ENCODE results near the gene CDK5R2.

Gene CDK5R2

DNA sequence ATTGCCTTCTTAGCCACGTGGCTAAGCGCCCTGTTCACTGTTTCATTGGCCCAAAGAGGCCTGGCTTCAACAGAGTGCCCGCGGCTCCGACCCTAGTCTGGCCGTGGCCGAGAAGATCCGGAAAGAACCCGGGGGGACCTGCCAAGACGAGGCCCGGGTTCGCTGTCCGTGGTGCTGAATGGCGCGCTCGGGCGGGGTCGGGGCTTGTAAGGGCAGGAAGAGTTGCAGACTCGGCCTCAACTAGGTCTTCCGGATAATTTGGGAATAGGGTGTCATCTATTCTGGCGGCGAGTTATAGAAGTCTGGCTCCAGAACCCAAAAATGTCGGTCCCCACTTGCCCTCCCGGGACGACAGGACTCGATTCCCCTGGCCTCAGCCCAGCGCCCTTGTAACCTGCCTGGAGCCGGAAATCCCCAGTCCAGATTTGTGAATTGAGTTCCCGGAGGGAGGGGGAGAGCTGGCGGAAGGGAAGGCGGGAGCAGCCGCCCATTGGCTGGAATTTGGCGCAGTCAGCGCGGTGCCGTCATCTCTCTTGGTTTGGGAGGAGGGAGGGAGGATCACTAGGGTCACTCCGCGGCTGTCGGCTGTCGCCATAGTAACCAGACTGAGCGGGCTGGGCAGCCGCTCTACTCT, 3.5 kb downstream of the CDK5R2 start:
- peak; percentile 26 to 46 for DNase-seq

DNA sequence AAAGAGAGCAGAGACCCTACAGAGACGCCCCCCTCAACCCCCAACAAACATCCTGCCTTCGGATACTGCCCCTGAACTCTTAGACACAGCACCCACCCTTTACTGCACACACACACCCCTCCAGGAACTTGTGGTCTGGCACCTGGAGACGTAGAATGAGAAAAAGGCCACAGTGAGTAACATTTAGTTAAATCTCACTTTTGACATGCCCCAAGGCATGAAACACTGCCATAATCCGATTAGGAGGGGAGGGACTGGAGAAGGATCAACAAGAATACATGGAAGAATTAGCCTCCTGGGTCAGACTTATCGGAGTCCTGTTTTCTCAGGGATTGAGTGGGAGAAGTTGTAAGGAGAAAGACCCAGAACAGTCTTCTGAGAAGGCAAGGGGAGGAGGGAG, 4.1 kb downstream of the CDK5R2 start:
- no peak for DNase-seq

DNA sequence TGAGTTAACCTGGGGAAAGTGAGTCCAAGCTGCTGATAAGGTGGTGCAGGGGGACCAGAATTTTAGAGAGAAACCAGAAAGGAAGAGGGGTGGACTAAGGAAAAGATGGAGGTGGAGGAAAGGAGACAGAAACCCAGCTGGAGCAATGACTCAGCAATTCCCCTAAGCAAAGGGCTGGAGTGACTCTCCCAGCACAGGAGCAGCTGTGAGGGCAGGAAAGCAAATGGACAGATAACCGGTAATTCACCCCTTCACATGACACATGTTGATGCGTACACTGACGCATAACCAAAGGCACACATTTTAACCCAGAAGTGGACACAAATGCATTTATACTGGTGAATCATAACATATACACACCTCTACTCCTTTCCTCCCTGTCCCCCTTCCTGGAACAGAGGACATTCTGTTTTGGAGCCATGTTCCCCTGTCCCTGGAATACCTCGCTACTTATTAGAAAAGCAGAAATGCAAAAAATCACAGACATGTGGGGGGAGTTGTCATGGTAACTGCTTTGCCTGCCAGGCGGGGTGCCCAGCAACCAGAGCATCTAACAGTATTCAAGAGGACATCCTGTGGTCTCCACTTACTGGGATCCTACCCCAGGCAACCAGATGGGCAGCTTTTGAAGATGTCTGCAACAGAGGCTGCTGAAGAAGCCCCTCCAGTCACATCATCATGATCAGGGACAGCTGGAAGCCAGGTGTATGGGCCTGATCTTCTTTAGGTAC, 4.7 kb downstream of the CDK5R2 start:
- DNase-seq, result no peak

DNA sequence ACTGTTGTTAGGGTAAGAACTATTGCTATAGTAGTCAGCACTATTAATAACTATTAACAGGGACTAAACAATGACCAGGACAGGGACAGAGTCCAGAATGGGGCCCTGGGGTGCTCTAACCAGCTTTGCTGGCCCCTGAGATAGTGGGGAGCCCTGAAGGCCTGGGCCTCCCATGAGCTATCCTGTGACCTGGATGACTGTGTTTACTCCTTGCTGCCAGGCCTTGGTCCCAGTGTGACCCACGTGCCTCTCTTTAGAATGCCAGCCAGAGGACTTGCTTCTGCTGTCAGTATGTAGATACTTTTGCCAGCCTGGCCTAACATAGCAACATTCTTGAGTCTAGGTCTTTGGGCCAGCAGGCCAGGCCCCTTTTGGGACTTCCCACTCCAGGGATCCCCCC, 11.4 kb downstream of the CDK5R2 start:
- no peak for DNase-seq

DNA sequence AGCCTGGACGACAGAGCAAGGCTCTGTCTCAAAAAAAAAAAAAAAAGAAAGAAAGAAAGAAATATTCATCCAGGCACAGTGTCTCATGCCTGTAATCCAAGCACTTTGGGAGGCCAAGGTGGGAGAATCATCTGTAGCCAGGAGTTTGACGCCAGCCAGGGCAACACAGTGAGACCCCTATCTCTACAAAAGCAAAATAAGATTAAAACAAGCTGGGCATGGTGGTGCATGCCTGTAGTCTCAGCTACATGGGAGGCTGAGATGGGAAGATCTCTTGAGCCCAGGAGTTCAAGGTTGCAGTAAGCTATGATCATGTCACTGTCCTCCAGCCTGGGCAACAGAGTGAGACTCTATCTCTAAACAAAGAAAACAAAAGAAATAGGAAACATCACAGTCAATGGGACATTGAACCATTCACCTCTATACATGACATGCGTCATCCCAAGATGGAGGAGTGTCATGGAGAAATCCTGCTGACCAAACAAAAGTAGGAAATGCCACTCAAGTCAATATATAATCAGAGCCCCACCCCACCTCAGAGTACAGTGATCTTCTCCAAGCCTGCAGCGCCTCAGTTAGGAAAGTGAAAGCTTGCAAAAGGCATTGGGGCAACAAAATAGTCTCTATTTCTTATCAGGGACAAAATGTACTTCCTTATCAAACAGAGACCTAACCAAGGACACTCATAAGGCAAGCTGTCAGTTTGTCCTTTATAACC, 15.8 kb downstream of the CDK5R2 start:
- DNase-seq, result no peak

DNA sequence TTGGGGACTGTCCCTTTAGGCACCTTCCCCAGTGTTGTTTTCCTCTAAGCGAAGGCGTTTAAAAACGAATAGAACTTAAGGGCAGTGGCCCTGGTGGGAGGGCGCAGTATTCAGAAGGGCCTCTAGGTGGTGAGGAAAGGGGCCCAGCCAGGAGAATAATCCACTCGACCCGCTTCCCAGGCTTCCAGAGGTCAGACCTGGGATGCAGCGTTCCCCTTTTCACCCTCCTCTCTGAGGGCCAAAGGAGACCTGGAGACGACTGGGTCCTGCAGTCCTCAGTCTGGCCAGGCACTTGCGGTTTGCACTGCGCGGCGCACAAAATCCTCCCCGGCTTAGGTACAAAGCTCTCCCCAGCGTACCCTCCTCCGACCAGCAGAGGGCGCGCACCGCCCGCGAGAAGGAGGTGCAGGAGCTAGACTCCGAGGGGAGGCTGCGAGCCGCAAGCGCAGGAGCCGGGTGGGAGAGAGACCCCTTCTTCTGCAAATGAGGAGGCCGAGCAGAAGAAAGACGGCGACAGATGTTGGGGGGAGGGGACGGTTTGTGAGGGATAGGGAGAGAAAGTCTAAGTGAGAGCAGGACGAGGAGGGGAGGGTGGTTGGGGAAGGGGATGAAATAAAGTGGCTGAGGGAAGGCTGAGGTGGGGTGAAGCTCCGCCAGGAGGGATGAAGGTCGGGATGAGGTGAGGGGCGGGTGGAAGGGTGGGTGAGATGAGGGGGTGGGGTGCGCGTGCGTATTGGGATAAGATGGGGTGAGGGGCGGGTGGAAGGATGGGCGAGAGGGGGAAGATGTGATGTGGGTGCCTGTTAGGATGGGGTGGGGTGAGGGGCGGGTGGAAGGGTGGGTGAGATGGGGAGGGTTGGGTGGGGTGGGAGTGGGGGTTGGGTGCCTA, 20.6 kb downstream of the CDK5R2 start:
- peak; percentile 78 to 83 for DNase-seq

DNA sequence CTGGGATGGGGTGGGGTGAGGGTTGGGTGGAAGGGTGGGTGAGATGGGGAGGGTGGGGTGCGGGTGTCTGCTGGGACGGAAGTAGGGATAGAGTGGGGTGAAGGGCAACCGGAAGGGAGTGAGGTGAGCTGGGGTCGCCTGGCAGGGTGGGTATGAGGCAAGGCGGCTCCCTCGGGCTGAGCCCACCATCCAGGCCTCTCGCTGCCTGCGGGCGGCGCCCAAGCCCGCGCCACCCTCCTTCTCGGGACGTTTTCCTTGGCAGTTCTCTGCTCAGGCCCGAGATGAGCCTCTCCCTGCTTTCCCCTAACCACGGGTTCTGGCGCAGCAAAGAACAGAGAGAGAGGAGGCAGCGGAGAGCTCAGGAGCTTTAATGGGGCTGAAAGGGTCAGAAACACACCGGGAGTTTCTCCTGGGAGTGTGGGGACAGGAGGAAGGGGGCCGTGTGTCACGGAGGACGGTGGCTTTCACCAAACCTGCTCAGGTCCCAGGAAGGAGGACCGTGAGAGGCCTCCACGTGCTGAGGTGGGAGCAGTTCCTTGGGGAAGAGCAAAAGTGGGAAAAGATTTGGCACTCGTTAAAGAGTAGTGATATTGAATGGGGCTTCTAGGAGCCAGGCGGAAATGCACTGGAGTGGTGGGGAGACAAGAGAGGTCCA, 21.4 kb downstream of the CDK5R2 start:
- peak in 1 of 2 donors; percentile 20 for DNase-seq

DNA sequence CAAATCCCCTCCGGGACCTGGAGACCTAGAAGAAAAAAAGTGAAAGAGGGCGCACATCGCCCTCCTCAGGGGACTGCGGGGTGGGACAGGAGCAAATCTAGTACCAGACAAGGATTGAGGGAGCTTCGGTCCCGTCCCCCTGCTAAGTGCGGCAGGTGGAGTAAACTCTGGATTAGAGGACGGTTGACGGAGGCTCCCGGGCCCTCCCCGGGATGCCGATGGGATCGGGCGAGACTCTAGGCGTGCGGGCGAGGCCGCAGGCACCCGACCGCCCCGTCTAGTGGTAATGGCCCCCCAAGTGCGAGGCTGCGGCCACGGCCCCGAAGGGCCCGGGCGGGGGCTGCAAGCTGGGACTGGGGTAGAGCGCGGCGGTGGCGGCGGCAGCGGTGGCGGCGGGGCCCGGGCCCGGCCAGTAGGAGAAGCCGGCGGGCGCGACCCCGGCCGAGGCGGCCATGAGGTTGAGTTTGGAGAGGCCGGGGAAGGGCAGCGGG, 22.0 kb downstream of the CDK5R2 start:
- no peak for DNase-seq

DNA sequence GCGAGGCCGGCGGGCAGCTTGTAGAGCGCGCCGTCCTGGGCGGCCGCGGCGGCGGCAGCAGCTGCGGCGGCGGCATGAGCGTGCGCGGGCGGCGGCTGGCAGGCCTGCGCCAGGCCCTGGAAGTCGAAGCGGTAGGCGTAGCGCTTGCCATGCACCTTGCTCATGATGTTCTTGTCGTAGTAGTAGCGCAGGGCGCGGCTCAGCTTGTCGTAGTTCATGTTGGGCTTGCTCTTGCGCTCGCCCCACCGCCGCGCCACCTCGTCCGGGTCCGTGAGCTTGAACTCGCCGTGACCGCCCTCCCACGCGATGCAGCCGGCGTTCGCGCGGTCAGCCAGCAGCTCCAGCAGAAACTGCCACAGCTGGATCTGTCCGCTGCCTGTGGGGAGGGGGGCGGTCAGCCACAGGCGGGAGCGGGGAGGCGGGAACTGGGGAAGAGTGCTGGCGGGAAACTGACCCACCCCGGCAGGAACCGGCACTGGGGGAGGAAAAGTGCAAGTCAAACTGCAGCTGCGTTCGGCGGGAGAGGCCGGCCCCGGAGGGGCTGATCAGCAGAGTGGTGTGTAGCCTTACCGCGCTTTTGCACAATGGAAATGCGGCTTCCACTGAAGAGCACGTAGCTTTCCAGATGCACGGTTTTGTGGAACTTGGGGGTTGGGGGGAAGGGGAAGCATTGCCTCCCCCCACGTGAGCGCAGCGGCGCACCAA, 22.6 kb downstream of the CDK5R2 start:
- DNase-seq, result no peak

DNA sequence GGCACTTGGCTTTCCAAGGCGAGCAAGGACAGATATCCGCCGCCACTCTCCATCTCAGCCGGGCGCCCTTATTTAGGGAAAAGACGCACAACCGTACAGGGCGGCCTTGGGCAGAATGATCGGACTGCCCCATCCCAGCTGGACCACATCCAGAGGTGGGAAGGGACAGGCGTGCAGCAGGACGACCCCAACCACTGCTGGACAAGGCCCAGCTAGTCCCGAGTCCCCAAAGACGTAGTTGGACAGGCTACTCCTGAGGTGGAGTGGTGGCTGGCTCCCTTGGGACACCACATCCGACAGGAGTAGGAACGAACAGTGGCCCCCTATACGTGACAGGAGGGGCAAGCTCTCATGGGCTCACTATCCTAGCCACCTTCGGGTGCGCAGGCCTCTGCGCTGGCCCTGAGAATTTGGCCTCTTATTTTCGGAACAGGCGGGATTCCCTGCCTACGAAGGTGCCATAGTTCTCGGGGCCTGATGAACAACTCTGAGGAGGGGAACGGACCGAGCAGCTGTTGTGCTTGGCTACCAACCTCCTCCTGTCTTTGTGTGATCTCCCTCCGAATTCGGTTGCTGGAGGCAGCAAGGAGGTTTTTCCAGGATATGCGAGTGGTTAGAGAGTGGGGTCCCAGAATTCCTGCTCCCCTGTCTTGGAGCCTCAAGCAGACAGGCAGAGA, 23.3 kb downstream of the CDK5R2 start:
- no peak for DNase-seq

DNA sequence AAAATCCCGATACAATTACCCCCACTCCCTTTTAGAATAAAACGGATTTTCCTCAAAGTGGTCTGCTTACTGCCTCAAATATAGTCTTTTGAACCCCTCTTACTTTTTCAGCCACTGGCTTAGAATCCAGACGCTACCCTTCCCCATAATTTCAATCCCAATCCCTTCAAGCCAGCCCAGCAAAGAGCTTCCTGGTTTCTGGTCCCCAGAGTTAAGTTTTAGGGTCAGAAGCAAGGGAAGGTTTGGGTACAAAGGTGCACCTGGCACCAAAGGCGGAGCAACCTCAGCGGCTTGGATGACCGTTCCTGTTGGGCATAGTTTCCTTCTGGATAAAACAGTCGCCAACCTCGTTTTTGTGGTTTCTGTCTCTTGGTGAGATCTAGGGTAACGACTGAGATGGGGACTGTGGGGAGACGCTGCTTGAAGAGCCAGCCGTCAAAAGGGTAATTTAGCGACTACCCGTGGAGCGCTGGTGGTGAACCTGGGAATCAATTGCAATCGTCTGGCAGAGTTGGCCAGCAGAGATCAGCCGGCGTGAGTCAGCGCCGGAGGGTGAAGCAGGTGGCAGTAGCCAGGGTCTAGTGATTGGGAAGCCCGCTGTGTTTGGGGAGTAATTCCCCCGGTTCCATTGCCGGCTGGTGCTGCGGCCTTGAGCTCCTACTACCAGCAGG, 23.9 kb downstream of the CDK5R2 start:
- no peak for DNase-seq

DNA sequence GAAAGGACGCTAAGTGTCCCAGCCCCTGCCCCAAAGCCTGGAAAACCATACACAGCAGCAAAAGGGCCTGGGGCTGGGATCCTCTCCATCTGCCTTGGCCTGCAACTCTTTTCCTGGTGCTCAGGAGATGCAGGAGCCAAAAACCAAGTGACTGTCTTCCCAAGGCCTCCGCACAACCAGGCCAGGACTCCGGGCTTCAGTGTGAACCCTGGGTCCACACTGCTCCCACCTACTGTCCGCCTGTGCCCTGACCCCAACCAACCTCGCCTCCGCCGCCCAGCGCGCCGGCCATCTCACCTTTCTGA, 24.4 kb downstream of the CDK5R2 start:
- DNase-seq, result no peak

DNA sequence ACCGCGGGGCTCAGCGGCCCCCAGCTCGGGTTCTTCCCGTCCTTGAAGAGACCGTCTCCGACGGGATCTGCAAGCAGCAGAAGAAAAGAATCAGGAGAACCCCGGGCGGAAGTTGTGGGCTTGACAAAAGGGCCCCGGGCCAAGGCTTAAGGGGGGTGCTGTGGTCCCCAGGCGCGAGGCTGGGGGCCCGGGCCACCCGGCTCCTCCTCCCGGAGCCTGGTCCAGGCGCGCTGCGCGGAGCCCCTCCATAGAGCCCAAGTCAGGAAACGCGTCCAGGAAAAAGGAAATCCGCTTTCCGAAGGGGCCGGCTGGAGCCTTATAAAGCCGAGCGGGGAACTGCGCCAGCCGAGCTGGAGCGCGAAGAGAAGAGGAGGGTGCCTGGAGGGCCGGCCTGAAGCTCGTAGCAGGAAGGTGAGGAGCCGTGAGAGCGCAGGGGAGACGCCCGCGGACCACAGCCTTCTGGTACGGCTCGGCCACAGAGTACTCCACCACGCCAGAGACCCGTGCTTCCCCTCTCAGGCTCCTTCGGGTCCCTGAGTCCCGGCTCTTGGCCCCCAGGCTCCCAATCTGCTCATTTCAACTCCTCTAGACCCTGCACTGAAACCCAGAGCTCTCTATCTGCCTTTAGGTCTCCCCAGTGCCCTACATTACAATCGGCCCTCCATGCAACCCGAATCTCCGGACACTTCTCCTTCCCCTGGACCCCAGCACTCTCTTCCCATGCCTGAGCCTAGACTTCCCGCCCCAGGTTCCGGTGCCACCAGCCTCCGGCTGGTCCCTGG, 25.0 kb downstream of the CDK5R2 start:
- no peak for DNase-seq

DNA sequence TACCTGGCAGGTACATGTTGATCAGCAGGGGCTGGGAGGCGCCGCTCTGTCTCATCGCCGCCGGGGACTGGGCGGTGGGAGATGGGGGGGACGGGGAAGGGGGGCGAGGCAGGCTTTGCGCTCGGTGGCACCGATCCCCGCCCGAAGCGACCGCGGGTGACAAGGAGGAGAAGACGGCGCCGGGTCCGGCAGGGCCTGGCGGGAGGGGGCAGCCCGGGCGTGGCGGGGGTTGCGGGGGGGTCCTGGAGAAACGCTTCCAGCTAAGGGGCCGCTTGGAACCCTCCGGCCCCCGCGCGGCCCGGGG, 25.5 kb downstream of the CDK5R2 start, which contains the start of gene FEV:
FEV (minus strand) TSS at position 164 of the 304 bp plus-strand sequence; CDS start at position 55, 109 bp downstream.
- no peak for DNase-seq

DNA sequence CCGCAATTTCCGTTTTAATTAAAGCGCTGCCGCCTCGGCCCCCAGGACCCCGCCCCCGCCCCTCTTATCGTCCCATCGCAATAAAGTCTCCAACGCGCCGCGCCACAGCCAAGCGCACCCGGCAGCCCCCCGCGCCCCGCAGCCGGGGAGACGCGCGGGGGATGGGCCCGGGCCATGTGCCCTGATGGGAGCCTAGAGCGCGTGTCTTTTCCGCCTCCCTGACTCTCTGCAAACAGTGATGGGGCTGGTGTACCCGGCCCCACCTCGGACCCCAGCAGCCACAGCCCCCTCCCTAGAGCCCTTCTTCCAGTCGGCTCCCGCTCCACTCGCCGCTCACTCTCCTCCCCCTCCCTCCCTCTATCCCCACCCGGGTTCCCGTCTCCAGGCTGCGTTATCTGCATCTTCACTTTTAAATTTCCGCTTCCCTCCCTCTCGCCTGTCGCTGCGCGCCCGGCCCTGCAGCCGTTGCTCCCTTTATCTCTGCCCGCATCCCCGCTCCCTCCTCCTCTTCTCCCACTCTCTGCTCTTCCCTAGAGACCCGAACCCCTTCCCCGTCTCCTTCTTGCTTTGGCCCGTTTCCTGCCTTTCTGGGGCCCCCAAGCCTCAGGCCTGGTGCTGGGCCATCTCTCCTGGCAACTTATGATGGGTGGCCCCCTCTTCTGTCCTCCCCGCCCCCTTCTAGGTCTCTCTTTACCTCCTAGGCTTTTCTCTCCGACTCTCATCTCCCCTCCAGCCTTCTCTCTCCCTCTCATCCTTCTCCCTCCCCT, 26.0 kb downstream of the CDK5R2 start:
- DNase-seq, result no peak

DNA sequence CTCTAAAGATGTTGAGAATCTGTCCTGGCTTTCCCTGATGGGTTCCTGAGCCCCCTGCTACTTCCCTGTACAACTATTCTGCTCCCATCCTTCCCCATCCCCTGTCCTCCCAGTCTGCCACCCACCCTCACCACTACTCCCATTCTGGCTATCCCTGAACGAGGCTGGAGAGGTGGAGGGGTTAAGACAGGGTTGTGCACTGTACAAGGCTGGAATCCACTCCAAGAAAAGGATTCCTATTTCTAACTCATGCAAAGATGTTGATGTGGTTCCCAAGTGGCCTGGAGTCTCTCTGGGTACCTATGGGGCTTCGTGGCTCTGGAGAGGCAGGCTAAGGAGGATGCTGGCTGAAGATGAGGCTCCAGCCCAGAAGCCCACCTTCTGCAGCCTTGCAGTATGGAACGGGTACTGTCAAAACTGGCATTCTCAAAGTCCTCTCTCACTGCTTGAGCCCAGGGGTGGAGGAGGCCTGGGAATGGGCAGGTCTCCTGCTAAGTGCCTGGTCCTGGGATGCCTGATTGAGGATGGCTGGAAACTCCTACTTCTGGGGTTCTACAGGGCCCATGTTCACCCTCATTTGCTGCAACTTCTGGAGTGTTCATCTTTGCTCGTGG, 26.8 kb downstream of the CDK5R2 start:
- DNase-seq, result no peak

DNA sequence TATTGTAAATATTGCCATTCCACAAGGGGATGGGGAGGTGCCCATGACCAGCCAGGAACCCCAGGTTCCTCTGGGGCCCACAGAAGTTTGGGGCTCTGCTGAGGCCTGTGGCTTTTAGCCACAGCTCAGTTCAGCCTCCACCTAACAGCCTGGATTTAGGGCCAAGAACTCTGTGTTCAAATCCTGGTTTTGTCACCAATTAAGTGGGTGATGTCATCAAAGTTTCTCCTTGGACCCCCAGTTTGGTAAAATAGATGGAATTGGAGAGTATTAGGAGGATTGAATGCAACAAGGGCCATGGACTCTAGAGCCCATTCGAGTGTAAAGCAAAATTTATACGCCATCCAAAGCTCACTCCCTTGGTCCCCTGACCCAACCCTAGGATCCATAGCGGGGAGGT, 28.7 kb downstream of the CDK5R2 start:
- DNase-seq, result no peak

DNA sequence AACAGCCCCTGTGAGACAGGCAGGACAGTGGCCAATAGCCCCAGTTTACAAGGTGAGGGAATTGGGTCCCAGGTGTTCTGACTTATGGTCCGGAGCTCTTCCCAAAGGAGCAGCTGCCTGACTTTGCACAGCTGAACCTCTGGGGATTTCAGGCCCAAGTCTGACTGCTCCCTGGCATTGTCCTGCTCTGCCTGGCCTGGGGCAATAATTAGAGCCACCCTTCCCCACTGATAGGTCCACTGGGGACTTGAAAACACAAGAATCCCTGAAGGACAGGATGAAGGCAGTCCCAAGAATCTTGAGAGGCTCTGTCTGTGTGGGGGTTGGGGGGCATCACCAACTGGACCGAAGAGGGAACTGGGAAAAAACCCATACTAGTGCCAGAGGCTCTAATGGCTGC, 29.2 kb downstream of the CDK5R2 start:
- DNase-seq, result no peak

DNA sequence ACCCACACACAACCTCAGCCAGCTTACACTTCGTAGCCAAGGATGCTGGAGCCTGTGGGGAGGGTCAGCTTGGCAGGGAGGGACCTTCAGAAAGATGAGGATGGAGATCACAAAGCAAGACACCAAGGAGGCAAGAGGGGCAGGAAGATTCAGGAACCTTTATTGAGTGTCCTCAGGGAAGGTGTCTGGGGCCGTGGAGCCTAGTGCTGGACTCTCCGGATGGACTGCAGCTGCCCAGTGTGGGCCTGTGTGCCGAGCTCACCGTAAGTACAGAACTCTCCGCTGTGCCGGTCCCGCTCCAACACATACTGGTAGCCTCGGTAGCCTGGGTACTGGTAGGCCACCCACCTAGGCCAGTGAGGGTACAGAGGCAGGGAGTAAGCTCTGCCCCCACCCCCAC, 30.6 kb downstream of the CDK5R2 start:
- no peak for DNase-seq
